ENCODE data around the gene AKT2. TPM values are rescaled to one million over a fixed set of nuclear protein-coding genes. Genes with fewer than 3 reads are reported as not detected.

The AKT2 gene
- total RNA-seq, 1 experiment from 2014 or later = 150 TPM

- Histone ChIP-seq H2BK5ac (ENCODE audit: insufficient read length, low read length) (no peak overlapping the region), H3K14ac (ENCODE audit: insufficient read depth, low read length) (no peak overlapping the region), H3K27me3 (ENCODE audit: insufficient read depth, low read length) (no peaks in the 10 kb centered on the region), H3K18ac (ENCODE audit: insufficient read length, low read depth, low read length) (no peak overlapping the region), H3K4me2 (ENCODE audit: insufficient read depth, insufficient read length, low read length) (no peak overlapping the region), H4K8ac (replicated peaks; ENCODE audit: insufficient read length, low read depth, low read length) (no peak overlapping the region), H4K5ac (ENCODE audit: insufficient read length, low read depth, low read length) (no peak overlapping the region), H3K23ac (ENCODE audit: insufficient read length, low read depth, low read length) (no peak overlapping the region), H3K79me1 (ENCODE audit: insufficient read depth, low read depth, low read length, poor library complexity, severe bottlenecking) (no peaks in the 10 kb centered on the region), H3K23me2 (ENCODE audit: insufficient read length, low read depth, low read length, poor library complexity, severe bottlenecking) (no peaks in the 10 kb centered on the region), H2BK15ac (ENCODE audit: low read depth, low read length) (no peak overlapping the region), H2BK120ac (ENCODE audit: low read depth, low read length, poor library complexity, severe bottlenecking) (no peak overlapping the region), H3K79me2 (ENCODE audit: insufficient read depth, low read length) (no peaks in the 10 kb centered on the region), H2BK20ac (ENCODE audit: low read depth, low read length, poor library complexity, severe bottlenecking) (no peak overlapping the region), H4K20me1 (ENCODE audit: control insufficient read depth, insufficient read depth, insufficient read length) (no peaks in the 10 kb centered on the region), H3K9ac (ENCODE audit: extremely low read depth, insufficient read length, low read length) (no peak overlapping the region), H3K4ac (ENCODE audit: low read depth, low read length) (no peak overlapping the region), H3K27ac (ENCODE audit: insufficient read length, low read depth, low read length) (no peak overlapping the region), H2AK5ac (ENCODE audit: insufficient read length, low read length) (no peak overlapping the region), H3K9me3 (ENCODE audit: control insufficient read depth, low read depth, low read length) (no peaks in the 10 kb centered on the region), H2BK12ac (ENCODE audit: insufficient read length, low read depth, low read length) (no peak overlapping the region), H2AFZ (ENCODE audit: low read length) (no peak overlapping the region), H3K56ac (ENCODE audit: insufficient read length, low read depth, low read length) (no peak overlapping the region), H4K91ac (ENCODE audit: insufficient read length, low read depth, low read length) (no peak overlapping the region), H3K4me1 (ENCODE audit: insufficient read depth, low read length) (peaks cover 2% of the 10 kb centered on the region; the same call in 1 of the 2 replicates), H3T11ph (ENCODE audit: low read length) (no peak overlapping the region)
- H3K9me3 Mint-ChIP-seq = no peaks in the 10 kb centered on the region
- peaks cover 18 to 19% of the 10 kb centered on the region in 2 experiments for H3K4me1 Mint-ChIP-seq
- DNase-seq = no peak
- no peak overlapping the region for H3K4me3 Mint-ChIP-seq
- H3K27me3 Mint-ChIP-seq (ENCODE audit: low read depth) = no peaks in the 10 kb centered on the region; the same call in 1 of the 2 replicates
- H3K27ac Mint-ChIP-seq = peak overlapping the region in 1 of 3 experiments; percentile 83; a peak in 1 of 7 replicates
- TF ChIP-seq CTCF (conservative IDR thresholded peaks at IDR 0.05) = no peak
- H3K36me3 Mint-ChIP-seq (ENCODE audit: insufficient read depth in 1 of 3, low read depth in 3 of 3) = peaks cover 7 to 27% (median 25%) of the 10 kb centered on the region in 3 experiments; a peak in 6 of 7 replicates
- WGBS (ENCODE audit: extremely low coverage, insufficient read length, low lambda C conversion rate) = no CpG with 5 or more reads among the region's 25 CpGs
These were observed 52.0 kb downstream of the AKT2 start for GRCh38 chr19:40232949-40233810.
